Urinary bladder (tissue), 4 donors: ENCODE data around the gene LRIT2. TPM values are rescaled to one million over a fixed set of nuclear protein-coding genes. Genes with fewer than 3 reads are reported as not detected.
"Not testable (repeated sequence)": the region's sequence is repeated elsewhere in the genome, so short reads cannot be mapped to it uniquely, and the experiment has no call there.

ENCODE experiments used
- DNase-seq: peaks from one replicate; pipeline ENCODE4 v3.0.0-alpha.2; 2015; ENCODE audit errors: extremely low spot score
- H3K27ac ChIP-seq: one replicate; pipeline ENCODE4 v1.5.1; 2013; ENCODE audit warnings: low read depth, mild to moderate bottlenecking, moderate library complexity
- H3K36me3 ChIP-seq: one replicate; pipeline ENCODE4 v1.6.1; 2013; ENCODE audit warnings: mild to moderate bottlenecking, moderate library complexity; ENCODE audit not compliant: insufficient read depth
- H3K4me1 ChIP-seq: one replicate; pipeline ENCODE4 v1.6.1; 2013; ENCODE audit warnings: mild to moderate bottlenecking, moderate library complexity; ENCODE audit not compliant: insufficient read depth
- H3K4me3 ChIP-seq: one replicate; pipeline ENCODE4 v1.5.1; 2013; ENCODE audit warnings: low read depth, low read length
- WGBS: extraction: QIAGEN DNeasy Blood & Tissue Kit; methylation state at CpG from one replicate; pipeline ENCODE4 v1.1.7; 2013; 5-methylcytosine and 5-hydroxymethylcytosine counted together
- polyA plus RNA-seq: library from polyadenylated mRNA; stranded (reverse); fragments of 200-250 nt; gene quantifications from one replicate; pipeline ENCODE4 v1.2.3, GENCODE V29; 2013
- total RNA-seq: library from RNA; depleted of rRNA; stranded (reverse); fragments of >200 nt; gene quantifications from one replicate; pipeline ENCODE4 v1.2.3, GENCODE V29; 2014
- donor health status: healthy with polysubstance abuse.
- donor health status: healthy.

The LRIT2 gene
- total and polyA plus RNA-seq, 2 donors = not detected

- WGBS = 19% methylated on average over 43 of the region's 43 CpGs
- Histone ChIP-seq H3K4me1 (no peaks in the 10 kb centered on the region), H3K27ac (no peak overlapping the region), H3K36me3 (no peaks in the 10 kb centered on the region), H3K4me3 (peak overlapping the region; percentile 55)
- DNase-seq = no peak
These were observed 30.1 kb downstream of the LRIT2 start for GRCh38 chr10:84195044-84195830.

- Histone ChIP-seq H3K4me3 (peak within 1 kb of the TSS; percentile 55), H3K36me3 (no peaks in the 10 kb centered on the region), H3K27ac (no peak within 1 kb of the TSS), H3K4me1 (no peaks in the 10 kb centered on the region)
- WGBS = under 1% methylated on average over 61 of the region's 61 CpGs
- no peak for DNase-seq
These were observed 30.8 kb downstream of the LRIT2 start, which contains the start of gene CDHR1 for GRCh38 chr10:84194424-84195043. TSS of gene CDHR1 (plus strand) at chr10:84194537. CDS start at chr10:84194761, 224 bp downstream.

- peak overlapping the region; percentile 55 for H3K4me3 ChIP-seq
These were observed 31.4 kb downstream of the LRIT2 start for GRCh38 chr10:84193846-84194423.

GRCh38 chr10:84193327-84193726 lies 32.0 kb downstream of the LRIT2 start:
- H3K4me3 ChIP-seq = no peak overlapping the region
- H3K4me1 ChIP-seq = no peaks in the 10 kb centered on the region
- H3K36me3 ChIP-seq = no peaks in the 10 kb centered on the region
- 94% methylated on average over 2 of the region's 2 CpGs for WGBS
- no peak overlapping the region for H3K27ac ChIP-seq
- no peak for DNase-seq

More at GRCh38 chr10:84193846-84194423, 31.4 kb downstream of the LRIT2 start:
- Histone ChIP-seq H3K4me1 (no peaks in the 10 kb centered on the region), H3K36me3 (no peaks in the 10 kb centered on the region), H3K27ac (no peak overlapping the region)
- DNase-seq = no peak
- 30% methylated on average over 5 of the region's 5 CpGs for WGBS

- Histone ChIP-seq H3K36me3 (no peaks in the 10 kb centered on the region), H3K4me1 (no peaks in the 10 kb centered on the region), H3K27ac (no peak overlapping the region), H3K4me3 (no peak overlapping the region)
- DNase-seq = no peak
- WGBS = 73% methylated on average over 5 of the region's 5 CpGs
These were observed 34.2 kb downstream of the LRIT2 start for GRCh38 chr10:84191106-84191505.

- 83% methylated on average over 3 of the region's 3 CpGs for WGBS
- Histone ChIP-seq H3K36me3 (no peaks in the 10 kb centered on the region), H3K27ac (no peak overlapping the region), H3K4me3 (no peak overlapping the region), H3K4me1 (no peaks in the 10 kb centered on the region)
- no peak for DNase-seq
These were observed 34.7 kb downstream of the LRIT2 start for GRCh38 chr10:84190621-84191020.

- H3K36me3 ChIP-seq = no peaks in the 10 kb centered on the region
- H3K4me1 ChIP-seq = no peaks in the 10 kb centered on the region
- no peak overlapping the region for H3K27ac ChIP-seq
- WGBS = 67% methylated on average over 3 of the region's 3 CpGs
- no peak overlapping the region for H3K4me3 ChIP-seq
- DNase-seq = no peak
These were observed 36.5 kb downstream of the LRIT2 start for GRCh38 chr10:84188815-84189214.

- H3K27ac ChIP-seq = no peak overlapping the region
- H3K36me3 ChIP-seq = no peaks in the 10 kb centered on the region
- H3K4me3 ChIP-seq = no peak overlapping the region
- H3K4me1 ChIP-seq = no peaks in the 10 kb centered on the region
- DNase-seq = no peak
- WGBS = 61% methylated on average over 11 of the region's 11 CpGs
These were observed 39.7 kb downstream of the LRIT2 start for GRCh38 chr10:84185526-84186175.

GRCh38 chr10:84184517-84184916 lies 40.8 kb downstream of the LRIT2 start:
- WGBS = 64% methylated on average over 4 of the region's 4 CpGs

GRCh38 chr10:84181631-84182030 lies 43.7 kb downstream of the LRIT2 start:
- H3K27ac ChIP-seq = no peak overlapping the region
- H3K4me3 ChIP-seq = no peak overlapping the region
- H3K4me1 ChIP-seq = no peaks in the 10 kb centered on the region
- WGBS = 79% methylated on average over 5 of the region's 5 CpGs
- no peak for DNase-seq
- H3K36me3 ChIP-seq = no peaks in the 10 kb centered on the region

More at GRCh38 chr10:84184517-84184916, 40.8 kb downstream of the LRIT2 start:
- no peak overlapping the region for H3K4me3 ChIP-seq
- DNase-seq = no peak
- H3K36me3 ChIP-seq = no peaks in the 10 kb centered on the region
- no peaks in the 10 kb centered on the region for H3K4me1 ChIP-seq
- H3K27ac ChIP-seq = no peak overlapping the region

GRCh38 chr10:84180386-84180785 lies 45.0 kb downstream of the LRIT2 start:
- H3K27ac ChIP-seq, DNase-seq, H3K4me3 ChIP-seq, H3K36me3 ChIP-seq, H3K4me1 ChIP-seq: not testable (repeated sequence)
- 90% methylated on average over 20 of the region's 22 CpGs for WGBS

GRCh38 chr10:84179059-84179710 lies 46.2 kb downstream of the LRIT2 start:
- peak; percentile 33 for DNase-seq
- 57% methylated on average over 12 of the region's 12 CpGs for WGBS
- H3K27ac ChIP-seq = no peak overlapping the region
- H3K36me3 ChIP-seq = no peaks in the 10 kb centered on the region
- H3K4me1 ChIP-seq = no peaks in the 10 kb centered on the region
- H3K4me3 ChIP-seq = no peak overlapping the region

- H3K4me3 ChIP-seq = no peak overlapping the region
- H3K4me1 ChIP-seq = no peaks in the 10 kb centered on the region
- 96% methylated on average over 3 of the region's 3 CpGs for WGBS
- H3K36me3 ChIP-seq = no peaks in the 10 kb centered on the region
- peak overlapping the region; percentile 42 for H3K27ac ChIP-seq
- DNase-seq = no peak
These were observed 47.2 kb downstream of the LRIT2 start for GRCh38 chr10:84178160-84178609.
